ACHN (cell line): Measurements from ENCODE around the gene WDR86.

Experiments
- DNase-seq: peaks from one replicate; pipeline ENCODE4 v3.0.0-alpha.2; 2015
- in situ Hi-C: cut with HindIII; loops from 2 replicates; pipeline ENCODE4 v1.10.0; 2017; ENCODE audit warnings: low sequenced_read_pairs, low pct_ligation_motif_present, low pct_unique_long_range_greater_than_20kb

The WDR86 gene, protein sequence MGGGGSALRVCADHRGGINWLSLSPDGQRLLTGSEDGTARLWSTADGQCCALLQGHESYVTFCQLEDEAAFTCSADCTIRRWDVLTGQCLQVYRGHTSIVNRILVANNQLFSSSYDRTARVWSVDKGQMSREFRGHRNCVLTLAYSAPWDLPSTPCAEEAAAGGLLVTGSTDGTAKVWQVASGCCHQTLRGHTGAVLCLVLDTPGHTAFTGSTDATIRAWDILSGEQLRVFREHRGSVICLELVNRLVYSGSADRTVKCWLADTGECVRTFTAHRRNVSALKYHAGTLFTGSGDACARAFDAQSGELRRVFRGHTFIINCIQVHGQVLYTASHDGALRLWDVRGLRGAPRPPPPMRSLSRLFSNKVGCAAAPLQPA

DNA sequence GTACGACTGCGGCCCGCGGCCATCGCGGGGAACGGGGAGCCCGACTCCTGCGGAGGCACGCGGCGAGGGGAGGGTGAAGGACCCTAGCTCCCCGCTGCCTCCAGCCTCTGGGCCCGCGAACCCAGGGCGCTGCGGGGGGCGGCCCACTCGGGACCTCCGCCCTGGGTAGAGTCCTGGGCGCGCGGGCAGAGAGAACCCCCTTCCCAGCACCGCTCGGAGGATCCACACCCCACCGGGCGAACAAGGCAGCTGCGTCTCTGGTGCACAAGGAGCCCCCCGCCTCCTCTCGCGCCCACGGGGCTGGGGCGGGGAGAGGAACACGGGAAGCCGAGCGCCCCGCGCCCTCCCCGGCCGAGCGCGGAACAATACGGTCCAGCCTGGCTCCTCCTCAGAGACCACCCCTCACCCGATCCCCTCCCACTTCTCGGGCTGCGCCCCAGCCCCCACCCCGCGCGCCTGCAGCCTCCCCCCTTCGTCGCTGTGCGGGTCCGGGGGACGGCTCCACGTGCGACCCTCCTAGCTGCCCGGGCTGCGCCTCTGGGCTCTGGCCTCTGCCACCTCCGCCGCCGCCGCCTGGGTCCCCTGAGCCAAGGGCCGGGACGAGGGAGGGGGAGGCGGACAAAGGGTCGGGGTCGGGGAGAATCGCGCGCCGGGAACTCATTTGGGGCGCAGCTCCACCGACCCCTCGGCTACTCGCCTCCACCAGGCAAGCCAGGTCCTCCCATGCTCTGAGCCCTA lies at the start of gene WDR86:
WDR86 (minus strand) TSS at position 372 of the 738 bp plus-strand sequence. CDS start 449 bp downstream, outside the sequence.
- in situ Hi-C loops: no loop called here
- no peak for DNase-seq

DNA sequence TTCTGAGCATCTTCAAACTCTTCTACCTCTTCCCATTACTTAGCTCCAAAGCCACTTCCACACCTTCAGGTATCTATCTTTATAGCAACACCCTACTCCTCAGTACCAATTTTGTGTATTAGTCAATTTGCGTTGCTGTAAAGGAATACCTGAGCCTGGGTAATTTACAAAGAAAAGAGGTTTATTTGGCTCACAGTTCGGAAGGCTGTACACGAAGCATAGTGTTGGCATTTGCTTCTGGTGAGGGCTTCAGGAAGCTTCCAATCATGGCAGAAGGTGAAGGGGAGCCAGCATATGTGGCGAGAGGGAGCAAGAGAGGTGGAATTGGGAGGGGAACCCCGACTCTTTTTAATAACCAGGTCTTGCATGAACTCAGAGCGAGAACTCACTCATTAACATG lies 47.7 kb upstream of the WDR86 start:
- in situ Hi-C loops: no loop called here
- DNase-seq: no peak

DNA sequence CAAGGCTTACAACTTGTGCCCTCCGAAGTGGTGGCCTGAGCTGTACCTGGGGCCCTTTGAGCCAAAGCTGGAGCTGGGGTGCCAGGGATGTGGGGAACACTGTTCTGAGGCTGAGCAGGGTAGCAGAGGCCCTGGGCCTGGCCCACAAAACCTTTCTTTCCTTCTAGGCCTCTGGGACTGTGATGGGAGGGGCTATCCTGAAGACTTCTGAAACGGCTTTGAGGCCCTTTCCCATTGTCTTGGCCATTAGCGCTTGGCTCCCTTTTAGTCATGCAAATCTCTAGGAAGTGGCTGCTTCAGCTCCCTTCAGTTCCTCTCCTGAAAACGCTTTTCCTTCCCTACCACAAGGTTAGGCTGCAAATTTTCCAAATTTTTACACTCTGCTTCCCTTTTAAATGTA lies 46.9 kb upstream of the WDR86 start:
- no peak for DNase-seq
- in situ Hi-C loops: no loop called here

DNA sequence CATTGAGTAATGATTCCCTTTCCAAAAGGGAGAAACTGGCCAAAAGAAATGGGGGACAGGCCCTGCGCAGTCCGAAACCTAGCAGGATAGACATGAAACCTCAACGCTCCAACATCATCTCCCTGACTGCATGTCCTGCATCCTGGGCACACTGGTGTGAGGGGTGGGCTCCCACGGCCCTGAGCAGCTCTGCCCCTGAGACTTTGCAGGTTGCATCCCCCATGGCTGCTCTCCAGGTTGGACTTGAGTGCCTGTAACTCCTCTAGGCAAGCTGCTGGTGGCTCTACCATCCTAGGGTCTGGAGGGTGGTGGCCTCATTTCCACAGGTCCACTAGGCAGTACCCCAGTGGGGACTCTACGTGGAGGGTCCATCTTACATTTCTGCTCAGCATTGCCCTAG lies 46.4 kb upstream of the WDR86 start:
- in situ Hi-C loops: no loop called here
- no peak for DNase-seq

DNA sequence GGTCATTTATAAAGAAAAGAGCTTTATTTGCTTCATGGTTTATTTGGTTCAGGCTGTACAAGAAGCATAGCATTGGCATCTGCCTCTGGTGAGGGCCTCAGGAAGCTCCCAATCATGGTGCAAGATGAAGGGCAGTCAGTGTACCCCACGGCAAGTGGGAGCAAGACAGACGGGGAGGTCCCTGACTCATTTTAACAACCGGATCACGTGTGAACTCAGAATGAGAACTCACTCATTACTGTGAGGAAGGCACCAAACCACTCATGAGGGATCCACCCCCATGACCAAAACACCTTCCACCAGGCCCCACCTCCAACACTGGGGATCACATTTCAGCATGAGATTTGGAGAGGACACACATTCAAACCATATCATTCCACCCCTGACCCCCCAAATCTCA lies 45.9 kb upstream of the WDR86 start:
- in situ Hi-C loops: no loop called here
- no peak for DNase-seq

DNA sequence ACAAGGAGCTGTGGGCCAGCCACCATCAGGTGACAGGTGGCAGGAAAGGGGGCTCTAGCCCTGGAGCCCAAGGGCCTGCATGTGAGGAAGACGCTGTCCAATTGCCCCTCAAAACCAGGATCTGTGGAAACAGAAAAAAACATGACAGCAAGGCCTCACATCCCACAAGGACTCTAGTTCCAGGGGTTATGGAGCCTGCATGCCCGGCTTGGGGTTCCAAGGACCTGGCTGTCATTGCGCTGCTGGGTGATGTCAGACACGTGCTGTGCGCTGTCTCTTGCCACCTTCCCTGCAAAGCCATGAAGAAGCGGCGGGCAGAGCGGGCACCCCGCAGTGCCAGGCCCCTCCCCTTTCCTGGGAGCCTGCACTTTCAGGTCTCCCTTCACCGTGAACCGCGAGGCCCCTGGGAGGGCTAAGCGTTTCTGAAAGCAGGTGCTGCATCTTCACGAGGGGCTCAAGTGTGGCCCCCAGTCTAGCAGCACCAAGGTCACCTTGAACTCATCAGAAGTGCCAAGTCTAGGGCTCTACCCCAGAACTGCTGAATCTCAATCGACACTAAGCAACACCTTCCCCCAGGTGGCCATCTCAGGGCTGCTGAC lies 45.2 kb upstream of the WDR86 start:
- DNase-seq: no peak
- in situ Hi-C loops: no loop called here

DNA sequence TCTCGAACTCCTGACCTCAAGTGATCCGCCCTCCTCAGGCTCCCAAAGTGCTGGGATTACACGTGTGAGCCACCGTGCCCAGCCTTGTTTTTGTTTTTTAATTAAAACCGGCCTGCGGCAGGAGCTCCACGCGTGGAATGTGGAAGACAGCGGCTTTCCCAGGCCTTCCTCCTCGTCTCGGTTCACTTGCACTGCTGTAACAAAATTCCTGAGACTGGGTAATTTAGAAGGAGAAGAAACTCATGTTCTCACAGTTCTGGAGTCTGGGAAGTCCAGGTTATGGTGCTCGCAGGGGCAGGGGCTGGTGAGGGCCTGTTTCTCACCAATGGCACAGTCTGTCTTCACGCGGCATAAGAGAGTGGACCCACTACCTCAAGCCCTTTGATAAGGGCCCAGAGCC lies 44.5 kb upstream of the WDR86 start:
- DNase-seq: no peak
- in situ Hi-C loops: no loop called here

DNA sequence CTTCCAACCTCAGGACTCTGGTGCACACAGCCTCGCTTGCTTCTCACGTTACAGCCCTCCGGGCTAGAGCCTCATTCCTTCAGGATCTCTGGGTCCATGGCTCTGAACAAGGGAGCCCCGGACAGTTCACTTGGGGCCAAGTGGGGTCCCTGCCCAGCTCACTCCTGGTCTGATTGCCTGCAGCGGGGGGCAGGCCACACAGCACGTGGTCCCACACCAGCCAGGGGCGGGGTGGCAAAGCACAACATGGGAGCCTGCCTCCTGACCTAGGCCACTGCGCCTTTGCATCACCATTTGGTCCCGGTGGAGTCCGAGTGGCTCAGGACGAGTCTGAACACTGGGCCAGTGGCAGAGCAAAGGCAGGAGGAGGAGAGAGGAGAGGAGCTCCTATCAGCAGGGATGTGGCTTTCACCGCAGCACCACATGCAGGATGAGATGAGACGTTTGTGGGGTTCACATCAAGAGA lies 43.5 kb upstream of the WDR86 start:
- DNase-seq: no peak
- in situ Hi-C loops: no loop called here

DNA sequence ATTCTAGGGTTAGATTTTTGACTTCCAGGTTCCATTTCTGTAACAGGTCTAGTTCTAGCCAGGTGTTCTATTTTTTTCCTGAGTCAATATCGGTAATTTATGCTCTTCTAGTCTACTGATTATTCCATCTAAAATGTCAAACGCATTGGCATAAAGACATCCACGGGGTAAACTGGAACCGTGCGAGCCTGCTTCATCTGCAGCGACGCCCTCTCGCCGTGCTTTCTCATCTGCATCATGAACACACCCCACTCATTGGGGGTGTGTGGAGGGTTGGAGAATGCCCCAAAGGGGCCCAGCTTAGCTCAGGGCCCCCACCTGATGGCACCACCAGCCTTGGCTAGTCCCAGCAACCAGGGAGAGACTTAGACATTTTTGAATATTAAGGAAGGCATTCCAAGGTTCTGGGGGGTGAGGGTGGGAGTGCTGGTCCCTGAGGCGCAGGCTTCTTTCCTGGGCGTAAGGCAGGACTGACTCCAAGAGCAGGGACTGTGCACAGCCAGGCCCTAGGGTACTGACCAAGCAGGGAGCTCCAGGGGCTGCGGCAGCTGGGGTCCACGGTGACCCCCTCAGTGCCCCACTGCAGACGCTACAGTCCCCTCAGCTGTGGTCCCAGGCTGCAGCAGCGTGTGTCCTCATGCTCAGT lies 43.0 kb upstream of the WDR86 start:
- no peak for DNase-seq
- in situ Hi-C loops: no loop called here

DNA sequence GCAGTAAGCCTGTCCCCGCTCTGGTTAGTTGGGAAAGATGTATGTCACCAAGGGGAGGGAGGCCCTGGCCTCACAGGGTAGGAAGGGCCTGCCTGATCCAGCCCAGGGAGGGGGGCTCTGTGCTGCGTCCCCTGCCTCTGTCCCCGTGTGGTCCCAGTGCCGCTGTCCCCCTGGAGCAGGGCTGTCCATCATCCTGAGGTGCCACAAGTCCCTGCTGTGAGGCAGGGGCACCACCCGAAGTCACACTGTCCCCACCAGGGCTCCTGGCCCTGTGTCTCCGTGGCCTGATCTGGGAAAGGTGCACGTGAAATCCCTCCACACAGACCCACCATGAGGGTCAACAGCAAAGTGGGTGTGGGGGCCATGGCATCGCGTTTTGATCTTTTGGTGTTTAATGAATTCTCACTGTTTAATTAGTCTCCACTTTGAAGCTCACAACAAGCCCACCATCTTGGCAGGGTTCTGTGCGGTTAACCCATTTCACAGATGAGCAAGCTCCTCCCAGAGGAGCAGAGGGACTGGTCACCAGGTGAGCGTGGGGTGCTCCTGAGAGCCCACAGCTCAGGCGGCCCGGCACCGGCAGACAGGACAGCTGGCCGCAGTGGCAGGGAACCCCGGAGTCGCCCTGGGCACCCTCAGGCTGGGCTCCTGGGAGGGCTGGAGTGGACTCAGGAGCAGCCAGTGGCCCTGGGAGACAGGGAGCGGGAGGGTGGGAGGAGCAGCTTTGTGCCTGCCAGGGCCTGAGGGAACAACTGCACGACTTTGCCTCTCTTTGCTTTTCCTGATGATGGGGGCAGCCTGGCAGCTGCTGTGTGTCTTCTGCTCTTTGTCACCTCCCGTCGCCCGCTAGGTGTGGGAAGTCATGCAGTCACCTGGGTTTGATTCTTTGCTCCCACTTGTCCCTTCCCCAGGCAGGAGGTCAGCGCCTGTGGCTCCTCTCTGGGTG lies 42.1 kb upstream of the WDR86 start:
- no peak for DNase-seq
- in situ Hi-C loops: no loop called here

DNA sequence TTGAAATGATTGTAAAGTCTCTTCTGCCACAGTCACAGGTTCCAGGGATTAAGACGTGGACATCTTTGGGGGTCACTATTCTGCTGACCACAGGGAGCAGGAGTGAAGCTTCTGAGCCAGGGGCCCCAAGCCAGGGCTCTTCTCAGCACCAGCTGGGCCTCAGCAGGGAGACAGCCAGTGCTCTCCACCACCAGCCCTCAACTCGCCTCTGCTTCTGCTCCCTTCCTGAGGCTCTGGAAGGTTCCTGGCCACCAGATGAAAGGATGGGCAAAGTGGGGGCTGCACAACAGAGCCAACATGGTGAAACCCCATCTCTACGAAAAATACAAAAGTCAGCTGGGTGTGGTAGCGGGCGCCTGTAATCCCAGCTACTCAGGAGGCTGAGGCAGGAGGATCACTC lies 41.3 kb upstream of the WDR86 start:
- in situ Hi-C loops: no loop called here
- no peak for DNase-seq

DNA sequence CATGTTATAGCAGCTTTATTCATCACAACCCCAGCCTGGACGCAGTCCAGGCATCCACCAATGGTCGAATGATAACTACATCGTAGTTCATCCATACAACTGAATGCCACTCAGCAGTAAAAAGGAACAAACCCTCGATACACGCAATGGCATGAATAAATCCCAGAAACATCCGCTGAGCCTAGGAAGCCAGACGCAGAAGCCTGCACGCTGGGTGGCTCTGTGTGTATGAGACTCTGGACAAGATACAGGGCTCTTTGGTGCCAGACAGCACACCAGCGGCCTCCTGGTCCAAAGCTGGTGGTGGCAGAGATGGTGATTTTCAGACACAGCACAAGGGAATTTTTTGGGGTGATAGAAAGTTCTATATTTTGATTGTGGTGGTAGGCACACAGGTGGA lies 40.2 kb upstream of the WDR86 start:
- no peak for DNase-seq
- in situ Hi-C loops: loop anchor here (10.0 kb wide), 1 partner anchor 85 kb away; no protein-coding TSS in a partner anchor

DNA sequence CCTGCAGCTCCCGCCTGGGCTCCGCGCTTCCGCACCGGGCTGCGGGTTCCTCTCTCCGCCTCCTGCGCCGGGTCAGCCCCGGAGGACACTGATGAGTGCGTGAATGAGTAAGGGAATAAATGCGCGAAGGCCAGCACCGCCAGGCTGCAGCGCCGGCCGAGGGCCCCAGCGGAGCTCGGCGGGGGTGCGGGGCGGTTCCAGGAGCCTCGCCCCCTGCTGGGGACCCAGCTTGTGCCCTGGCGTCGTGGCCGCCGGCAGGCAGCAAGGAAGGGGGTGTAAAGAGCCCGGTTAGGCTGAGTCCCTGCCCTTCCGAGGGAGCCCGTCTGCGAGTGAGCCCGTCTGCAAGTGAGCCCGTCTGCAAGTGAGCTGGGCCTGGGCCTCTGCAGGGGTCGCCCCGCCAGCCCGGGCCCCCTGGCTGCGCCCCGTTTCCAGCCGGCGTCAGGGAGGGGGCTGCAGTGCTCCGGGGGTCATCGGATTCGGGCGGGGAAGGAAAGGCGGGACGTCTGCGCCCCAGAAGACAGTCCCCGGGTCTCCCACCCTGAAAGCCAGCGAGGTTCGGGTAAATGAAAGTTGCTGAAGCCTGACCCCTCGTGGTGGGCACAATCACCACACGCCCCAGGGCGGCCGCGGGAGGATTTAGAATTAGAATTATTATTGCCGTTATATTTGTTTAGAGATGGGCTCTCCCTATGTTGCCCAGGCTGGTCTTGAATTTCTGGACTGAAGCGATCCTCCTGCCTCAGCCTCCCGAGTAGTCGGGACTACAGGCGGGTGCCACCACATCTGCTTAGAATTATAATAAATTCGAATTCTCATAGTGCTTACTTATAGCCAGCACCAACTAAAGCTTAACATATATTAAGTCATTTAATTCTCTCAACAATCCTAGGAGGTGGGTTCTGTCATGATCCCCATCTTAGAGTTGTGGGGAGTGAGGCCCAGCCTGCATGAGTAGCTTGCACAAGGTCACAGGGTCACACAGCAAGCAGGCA lies 38.7 kb upstream of the WDR86 start:
- peak; percentile 75 for DNase-seq
- in situ Hi-C loops: loop anchor here (10.0 kb wide), 1 partner anchor 84 kb away; no protein-coding TSS in a partner anchor

DNA sequence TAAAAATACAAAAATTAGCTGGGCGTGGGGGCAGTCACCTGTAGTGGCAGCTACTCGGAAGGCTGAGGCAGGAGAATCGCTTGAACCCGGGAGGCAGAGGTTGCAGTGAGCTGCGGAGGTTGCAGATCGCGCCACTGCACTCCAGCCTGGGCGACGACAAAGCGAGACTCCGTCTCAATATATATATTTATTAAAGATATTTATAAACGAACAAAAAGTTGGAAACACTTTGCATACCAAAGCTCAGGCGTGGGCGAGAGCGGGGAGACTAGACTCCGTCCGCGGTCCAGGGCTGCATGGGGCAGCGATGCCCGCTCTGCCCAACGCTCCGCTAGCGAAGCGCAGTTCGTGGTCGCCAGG lies 38.0 kb upstream of the WDR86 start:
- no peak for DNase-seq
- in situ Hi-C loops: loop anchor here (10.0 kb wide), 1 partner anchor 83 kb away; no protein-coding TSS in a partner anchor

DNA sequence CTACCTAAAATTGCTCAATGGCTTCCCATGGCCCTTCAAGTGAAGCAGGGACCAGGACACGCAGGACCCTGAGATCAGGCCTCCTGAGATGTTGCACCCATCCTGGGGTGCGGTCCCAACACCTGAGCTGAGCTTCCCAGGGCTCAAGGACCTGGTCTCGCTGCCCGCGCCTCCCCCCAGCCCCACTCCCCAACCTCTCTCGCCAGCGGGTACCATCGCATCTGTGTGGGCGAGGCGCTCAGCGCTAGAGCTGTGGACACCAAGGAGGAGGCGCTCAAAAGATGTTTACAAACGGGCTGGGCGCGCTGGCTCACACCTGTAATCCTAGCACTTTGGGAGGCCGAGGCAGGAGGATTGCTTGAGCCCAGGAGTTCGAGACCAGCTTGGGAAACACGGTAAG lies 37.5 kb upstream of the WDR86 start:
- in situ Hi-C loops: loop anchor here (10.0 kb wide), 1 partner anchor 83 kb away; no protein-coding TSS in a partner anchor
- DNase-seq: no peak

DNA sequence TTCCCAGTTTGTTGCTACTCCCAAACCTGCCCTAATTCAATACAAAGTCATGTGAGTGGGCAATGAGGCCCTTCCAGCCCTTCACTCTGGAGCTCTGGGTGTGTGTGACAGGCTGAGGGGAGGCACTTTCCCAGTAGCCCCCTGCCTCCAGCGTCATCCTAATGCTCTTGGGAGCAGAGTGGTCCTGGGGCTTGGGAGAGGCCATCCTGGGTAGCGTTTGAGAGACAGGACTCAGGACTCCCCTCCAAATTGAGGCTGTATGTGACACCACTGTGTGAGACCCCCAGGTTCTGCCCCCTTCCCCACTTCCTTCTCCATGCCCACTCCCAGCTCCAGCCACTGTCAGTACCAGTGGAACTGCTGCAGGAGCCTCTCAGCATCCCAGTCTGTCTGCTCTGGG lies 36.6 kb upstream of the WDR86 start:
- in situ Hi-C loops: loop anchor here (10.0 kb wide), 1 partner anchor 82 kb away; no protein-coding TSS in a partner anchor
- DNase-seq: no peak

DNA sequence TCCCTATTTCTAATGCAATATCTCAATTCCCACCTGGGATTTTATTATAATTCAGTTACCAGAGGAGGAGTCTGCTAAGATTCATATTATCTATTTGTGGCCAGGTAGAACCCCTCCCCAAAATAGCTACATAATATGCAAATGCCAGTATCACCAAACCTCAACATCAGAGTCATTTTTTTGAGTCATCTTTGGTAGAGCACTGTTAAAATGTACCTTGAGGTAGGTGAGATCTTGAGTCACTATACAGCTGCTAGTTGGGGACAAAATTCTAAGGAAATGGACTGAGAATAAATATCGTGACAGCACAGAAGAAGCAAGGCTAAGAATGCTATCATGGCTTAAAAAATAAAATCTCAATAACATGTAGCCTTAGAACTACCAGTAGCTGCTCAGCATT lies 34.8 kb upstream of the WDR86 start:
- DNase-seq: no peak
- in situ Hi-C loops: loop anchor here (10.0 kb wide), 1 partner anchor 80 kb away; no protein-coding TSS in a partner anchor
